SKM-1 (cell line): ENCODE data around the gene GMCL1.
"Not testable (repeated sequence)": the region's sequence is repeated elsewhere in the genome, so short reads cannot be mapped to it uniquely, and the experiment has no call there.

Experiments
- DNase-seq: peaks from one replicate; lab custom pipeline; 2025; ENCODE audit not compliant: unreplicated experiment; lab: John Stamatoyannopoulos, UW

The GMCL1 gene, protein sequence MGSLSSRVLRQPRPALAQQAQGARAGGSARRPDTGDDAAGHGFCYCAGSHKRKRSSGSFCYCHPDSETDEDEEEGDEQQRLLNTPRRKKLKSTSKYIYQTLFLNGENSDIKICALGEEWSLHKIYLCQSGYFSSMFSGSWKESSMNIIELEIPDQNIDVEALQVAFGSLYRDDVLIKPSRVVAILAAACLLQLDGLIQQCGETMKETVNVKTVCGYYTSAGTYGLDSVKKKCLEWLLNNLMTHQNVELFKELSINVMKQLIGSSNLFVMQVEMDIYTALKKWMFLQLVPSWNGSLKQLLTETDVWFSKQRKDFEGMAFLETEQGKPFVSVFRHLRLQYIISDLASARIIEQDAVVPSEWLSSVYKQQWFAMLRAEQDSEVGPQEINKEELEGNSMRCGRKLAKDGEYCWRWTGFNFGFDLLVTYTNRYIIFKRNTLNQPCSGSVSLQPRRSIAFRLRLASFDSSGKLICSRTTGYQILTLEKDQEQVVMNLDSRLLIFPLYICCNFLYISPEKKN

DNA sequence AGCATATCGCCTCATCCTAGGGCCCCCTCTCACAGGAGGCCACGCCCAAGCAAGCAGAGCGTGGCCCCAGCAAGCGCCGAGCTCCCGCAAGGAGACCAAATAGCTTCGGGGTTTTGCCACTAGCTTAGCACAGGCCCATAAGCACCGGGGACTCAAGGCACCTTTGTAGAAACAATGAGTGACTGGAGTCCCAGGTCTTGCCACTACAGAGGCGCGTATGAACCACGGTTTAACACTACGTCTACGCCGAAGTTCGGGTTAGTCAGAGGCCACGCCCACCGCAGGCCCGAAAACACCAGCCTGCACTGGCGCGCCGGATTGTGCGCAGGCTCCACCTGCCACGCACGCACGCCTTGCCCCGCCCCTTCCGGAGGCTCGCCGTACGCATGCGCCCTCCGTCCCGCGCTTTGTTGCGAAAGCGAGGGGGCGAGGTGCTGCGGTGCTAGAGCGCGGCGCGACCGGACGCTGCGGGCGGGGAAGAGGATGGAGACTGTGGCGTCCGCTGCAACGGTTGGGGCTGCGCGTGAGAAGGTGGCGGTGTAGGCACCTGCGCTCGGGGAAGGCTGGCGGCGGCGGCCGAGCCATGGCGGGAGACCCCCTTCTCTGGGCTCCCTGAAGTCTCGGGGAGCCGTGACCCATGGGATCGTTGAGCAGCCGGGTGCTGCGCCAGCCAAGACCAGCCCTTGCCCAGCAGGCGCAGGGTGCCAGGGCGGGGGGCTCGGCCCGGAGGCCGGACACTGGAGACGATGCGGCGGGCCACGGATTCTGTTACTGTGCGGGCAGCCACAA, at the start of gene GMCL1:
Gene GMCL1, plus strand, starts transcription at position 405 of the 789 bp plus-strand sequence. Its CDS starts 233 bp downstream, at position 638.
- peak; percentile 89 for DNase-seq

DNA sequence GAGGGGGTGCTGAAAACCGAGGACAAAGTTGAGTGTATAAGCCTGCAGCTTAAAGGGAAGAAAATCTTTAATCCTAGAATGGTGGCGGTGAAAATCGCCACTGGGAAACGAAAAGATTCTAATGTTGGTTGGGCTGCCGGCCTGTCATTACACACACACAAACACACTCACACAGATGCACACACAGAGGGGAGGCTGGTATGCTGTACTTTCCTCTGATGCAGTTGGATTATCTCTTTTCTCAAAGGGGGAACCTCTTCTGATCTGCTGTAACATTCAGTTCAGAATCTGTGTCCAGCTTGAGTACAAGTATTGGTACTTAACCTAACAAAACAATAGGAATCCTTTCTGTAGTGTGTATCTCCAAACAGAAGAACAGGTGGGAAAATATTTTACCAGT, 48.5 kb upstream of the GMCL1 start:
- DNase-seq, result no peak

GRCh38 chr2:69781321-69782248, 47.9 kb upstream of the GMCL1 start:
- no peak for DNase-seq

DNA sequence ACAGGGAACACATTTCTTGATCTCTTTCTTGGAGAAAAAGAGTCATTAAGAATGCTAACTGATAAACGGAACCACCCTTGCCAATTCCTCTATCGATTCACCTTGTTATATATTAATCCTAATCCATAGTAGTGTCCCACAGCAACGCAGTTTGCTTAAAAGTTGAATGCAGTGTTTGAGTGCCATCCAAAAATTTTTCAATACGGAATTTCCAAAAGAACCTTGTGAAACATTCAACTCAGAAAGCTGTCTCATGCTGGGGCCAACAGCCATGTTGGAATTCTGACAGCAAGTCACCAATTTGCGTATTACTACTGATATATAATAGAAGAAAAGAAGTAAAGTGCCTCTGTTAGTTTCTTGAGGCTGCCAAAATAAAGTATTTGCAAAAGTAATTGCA, 45.2 kb upstream of the GMCL1 start:
- no peak for DNase-seq

GRCh38 chr2:69785358-69785757, 44.1 kb upstream of the GMCL1 start:
- no peak for DNase-seq

- DNase-seq, result no peak
Observed at GRCh38 chr2:69786052-69786560, 43.4 kb upstream of the GMCL1 start.

DNA sequence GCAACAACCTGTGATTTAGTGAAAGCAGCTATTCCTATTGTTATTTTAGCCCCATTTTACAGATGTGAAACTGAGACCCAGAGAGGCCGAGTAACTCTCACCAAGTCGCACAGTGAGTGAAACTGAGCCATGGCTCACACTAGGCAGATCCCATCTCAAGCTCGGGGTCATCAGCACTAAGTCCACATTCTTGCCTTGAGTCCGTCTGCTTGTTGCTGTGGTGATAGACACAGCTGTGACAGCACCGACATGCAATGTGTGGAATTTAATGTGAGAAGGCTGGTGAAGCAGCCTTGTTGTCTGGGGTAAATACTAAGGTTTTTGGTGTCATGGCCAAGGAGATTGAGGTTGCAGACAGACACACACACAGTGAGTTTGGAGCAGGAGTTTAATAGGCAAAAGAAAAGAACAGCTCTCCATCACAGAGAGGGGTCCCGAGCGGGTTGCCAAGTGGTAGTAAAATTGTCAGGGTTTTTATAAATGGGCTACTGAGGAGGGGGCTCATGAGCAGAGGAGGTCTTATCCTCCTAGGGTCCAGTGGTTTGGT, 40.2 kb upstream of the GMCL1 start:
- no peak for DNase-seq

DNA sequence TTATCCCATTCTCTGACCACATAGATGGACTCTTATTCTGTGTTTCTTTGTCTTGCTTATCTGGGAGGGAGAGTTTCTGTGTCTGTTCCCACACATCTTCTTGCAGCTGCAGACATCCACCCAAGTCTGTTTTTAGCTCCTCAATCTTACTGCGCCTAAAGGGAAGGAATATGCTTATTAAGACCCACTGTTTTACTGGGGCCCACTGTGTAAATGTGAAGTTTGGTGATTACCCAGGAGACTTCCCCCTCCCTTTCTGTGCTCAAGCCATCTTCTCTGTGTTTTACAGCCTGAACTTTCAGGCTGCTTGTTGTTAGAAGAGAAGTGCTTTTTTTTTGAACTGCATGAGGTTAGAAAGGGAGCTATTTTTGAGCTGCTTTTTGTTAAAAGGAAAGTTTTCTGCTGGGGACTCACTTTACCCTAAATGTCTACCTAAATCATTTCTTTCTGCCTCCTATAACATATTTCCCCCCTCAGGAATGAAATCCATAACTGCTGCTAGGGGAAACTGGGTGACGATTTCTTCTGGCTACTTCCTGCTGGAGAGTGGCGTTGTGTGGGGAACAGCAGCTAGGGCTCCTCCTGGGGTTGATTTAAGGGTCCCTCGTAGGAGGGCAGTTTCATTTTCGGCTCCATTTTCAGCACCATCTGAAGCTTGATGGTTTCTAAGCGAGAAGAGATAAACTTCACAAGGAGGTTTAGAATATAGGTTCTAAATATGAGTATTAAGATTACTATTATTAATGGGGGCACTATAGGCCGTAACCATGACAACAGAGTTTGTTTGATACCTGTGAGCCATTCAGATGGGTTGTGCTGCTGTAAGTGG, 39.5 kb upstream of the GMCL1 start:
- DNase-seq, result no peak

DNA sequence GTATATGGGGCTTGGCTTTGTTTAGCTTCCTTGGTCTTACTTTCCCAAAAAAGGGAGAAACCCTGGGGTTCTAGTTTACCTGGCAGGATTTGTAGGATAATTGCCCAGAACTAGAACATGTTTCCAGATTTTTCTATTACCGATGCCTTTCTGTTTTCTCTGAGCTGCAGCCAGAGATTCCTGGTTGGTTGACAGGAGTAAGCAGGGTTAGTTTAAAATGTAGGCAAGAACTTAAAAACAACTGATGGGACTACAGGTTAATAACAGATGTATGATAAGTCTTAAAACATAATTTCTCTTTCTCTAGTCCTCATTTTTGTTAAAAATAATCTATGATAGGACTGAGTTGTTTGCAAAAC, 38.9 kb upstream of the GMCL1 start:
- no peak for DNase-seq

DNA sequence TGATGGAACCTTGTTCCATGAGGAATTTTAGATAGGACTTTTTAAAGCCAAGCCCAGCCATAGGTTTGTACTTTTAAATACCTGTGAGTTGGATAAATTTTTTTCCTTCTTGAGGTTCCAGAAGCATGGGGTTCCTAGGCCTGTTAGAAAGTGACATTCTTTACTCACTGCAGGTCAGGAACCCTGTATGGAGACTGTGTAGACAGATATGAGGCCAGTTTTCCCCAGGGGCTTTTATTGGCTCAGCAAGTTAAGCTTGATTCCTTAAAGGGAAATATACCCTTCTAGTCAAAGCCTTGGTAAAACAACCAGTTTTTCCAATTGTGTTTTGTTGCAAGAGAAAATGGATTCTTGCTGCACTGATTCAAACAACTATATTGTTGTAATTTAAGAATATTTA, 38.4 kb upstream of the GMCL1 start:
- DNase-seq, result no peak

GRCh38 chr2:69796174-69796573, 33.3 kb upstream of the GMCL1 start:
- DNase-seq, result no peak

- no peak for DNase-seq
Observed at GRCh38 chr2:69797235-69797634, 32.2 kb upstream of the GMCL1 start.

DNA sequence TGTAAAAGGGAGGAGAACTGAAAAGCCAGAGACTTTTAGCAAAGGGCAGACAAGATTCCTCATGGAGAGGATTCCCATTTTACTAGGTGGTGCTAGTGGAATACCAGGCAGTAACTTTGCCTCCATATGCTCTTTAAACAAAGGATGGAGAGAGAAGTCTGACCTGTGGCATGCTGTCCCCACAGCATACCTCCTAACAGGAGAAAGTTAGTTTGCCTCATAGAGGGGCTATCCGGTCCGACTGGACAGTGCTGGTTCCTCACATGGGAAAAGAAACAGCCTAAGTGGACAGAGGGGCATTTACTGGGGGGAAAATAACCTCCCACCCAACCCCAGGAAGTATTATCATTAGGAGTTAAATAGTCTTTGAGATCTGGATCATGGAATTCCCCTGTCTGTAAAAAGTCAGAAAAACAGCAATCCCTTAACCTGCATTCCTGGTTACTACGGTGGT, 31.6 kb upstream of the GMCL1 start:
- DNase-seq, result no peak

GRCh38 chr2:69798290-69798908, 31.1 kb upstream of the GMCL1 start:
- no peak for DNase-seq

- no peak for DNase-seq
Observed at GRCh38 chr2:69798909-69799526, 30.4 kb upstream of the GMCL1 start.

- DNase-seq, result no peak
Observed at GRCh38 chr2:69801745-69802290, 27.6 kb upstream of the GMCL1 start.

DNA sequence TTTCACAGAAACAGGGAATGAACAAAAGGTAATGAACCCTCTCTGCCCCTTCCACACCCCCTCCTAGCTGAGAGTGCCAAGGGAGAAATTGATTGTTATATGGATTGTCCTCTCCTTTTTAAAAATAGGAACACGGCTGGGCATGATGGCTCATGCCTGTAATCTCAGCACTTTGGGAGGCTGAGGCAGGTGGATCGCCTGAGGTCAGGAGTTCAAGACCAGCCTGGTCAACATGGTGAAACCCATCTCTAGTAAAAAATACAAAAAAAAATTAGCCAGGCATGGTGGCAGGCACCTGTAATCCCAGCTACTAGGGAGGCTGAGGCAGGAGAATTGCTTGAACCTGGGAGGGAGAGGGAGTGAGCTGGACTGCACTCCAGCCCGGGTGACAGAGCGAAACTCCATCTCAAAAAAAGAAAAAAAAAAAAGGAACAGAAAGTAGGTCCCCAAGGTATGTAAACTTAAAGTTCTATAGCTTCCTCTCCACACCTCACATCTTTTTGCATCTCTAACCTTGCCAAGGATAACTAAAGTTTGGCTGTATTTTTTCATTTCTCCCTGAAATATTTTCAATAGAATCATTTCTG, 26.6 kb upstream of the GMCL1 start:
- not testable (repeated sequence) for DNase-seq

- no peak for DNase-seq
Observed at GRCh38 chr2:69804416-69804815, 25.0 kb upstream of the GMCL1 start.
